K562 (cell line): ENCODE data around the gene PYY. TPM values are rescaled to one million over a fixed set of nuclear protein-coding genes. Genes with fewer than 3 reads are reported as not detected.

Experiments
- MAZ ChIP-seq, 2 experiments: fragments of 450-650 bp in 1 of 2; sonication (generic) in 1 of 2; formaldehyde crosslinking; IDR thresholded peaks in 1 of 2; conservative IDR thresholded peaks in 1 of 2; 2 replicates each; pipeline versions ENCODE4 v1.4.0 to v1.5.0; 2020; ENCODE audit warnings: mild to moderate bottlenecking in 1 of 2, missing genetic modification reagents in 1 of 2
- MEIS2 ChIP-seq: fragments of 450-650 bp; IDR thresholded peaks from 2 replicates; pipeline ENCODE4 v1.6.1; 2014; ENCODE audit warnings: mild to moderate bottlenecking; ENCODE audit not compliant: partially characterized antibody
- NRF1 ChIP-seq, 2 experiments: fragments of 450-650 bp; IDR thresholded peaks in 1 of 2; conservative IDR thresholded peaks in 1 of 2; 2 replicates each; pipeline ENCODE4 v1.6.1; 2014; ENCODE audit warnings: mild to moderate bottlenecking in 2 of 2
- POLR2B ChIP-seq: fragments of 450-650 bp; IDR thresholded peaks from 2 replicates; pipeline ENCODE4 v1.6.1; 2018; ENCODE audit warnings: low read depth; ENCODE audit not compliant: partially characterized antibody
- ZBTB7A ChIP-seq: IDR thresholded peaks from 2 replicates; pipeline ENCODE4 v1.6.1; 2011; ENCODE audit warnings: low read depth, mild to moderate bottlenecking, low read length, moderate library complexity, borderline replicate concordance; ENCODE audit not compliant: control insufficient read depth
- ZNF445 ChIP-seq: fragments of 250-450 bp; sonication (Bioruptor Pico); IDR thresholded peaks from 2 replicates; pipeline ENCODE4 v1.4.0; 2020; ENCODE audit warnings: low read depth, mild to moderate bottlenecking, moderate library complexity
- polyA plus RNA-seq, 8 experiments: library from polyadenylated mRNA; depleted of rRNA in 4 of 8; stranded (reverse) in 5 of 8; unstranded in 3 of 8; fragments of >200 nt; fragmentation: Nextera tagmentation in 2 of 8; fragmentation: Illumina TruSeq in 1 of 8; extraction: Ambion mirVana in 2 of 8; extraction: Trizol in 1 of 8; gene quantifications; 2 replicates each; pipeline versions ENCODE4 v1.2.1 to v1.2.3, GENCODE V29; 2011 to 2014; ENCODE audit warnings: inconsistent platforms in 1 of 8, missing spikeins in 1 of 8
- total RNA-seq, 7 experiments: library from RNA; depleted of rRNA in 6 of 7; stranded (reverse); fragments of >200 nt in 6 of 7; fragmentation: Illumina TruSeq in 2 of 7; extraction: Trizol in 2 of 7; gene quantifications; 2 replicates each; pipeline versions ENCODE4 v1.2.1 to v1.2.3, GENCODE V29; 2011 to 2021; ENCODE audit warnings: low replicate concordance in 1 of 7
- TF ChIP-seq, protein P1 (sequence below): fragments of 450-650 bp; IDR thresholded peaks from 2 replicates; pipeline ENCODE4 v1.6.1; 2016; ENCODE audit warnings: mild to moderate bottlenecking, moderate library complexity
- TF ChIP-seq, protein P2 (sequence below): fragments of 450-650 bp; formaldehyde crosslinking; IDR thresholded peaks from 2 replicates; pipeline ENCODE4 v1.4.0; 2022; ENCODE audit warnings: missing genetic modification characterization
- TF ChIP-seq, protein P3 (sequence below): sonication (generic); formaldehyde crosslinking; IDR thresholded peaks from 2 replicates; pipeline ENCODE4 v1.8.0; 2022; ENCODE audit warnings: missing genetic modification reagents, mild to moderate bottlenecking, moderate library complexity, borderline replicate concordance
- TF ChIP-seq, protein P4 (sequence below): fragments of 250-450 bp; sonication (Bioruptor Pico); IDR thresholded peaks from 2 replicates; pipeline ENCODE4 v1.5.1; 2021; ENCODE audit warnings: mild to moderate bottlenecking

The PYY gene
- total and polyA plus RNA-seq, 9 of the 15 experiments (the other 6 are each of a cell fraction or from before 2014, with no cell fraction given): not detected

DNA sequence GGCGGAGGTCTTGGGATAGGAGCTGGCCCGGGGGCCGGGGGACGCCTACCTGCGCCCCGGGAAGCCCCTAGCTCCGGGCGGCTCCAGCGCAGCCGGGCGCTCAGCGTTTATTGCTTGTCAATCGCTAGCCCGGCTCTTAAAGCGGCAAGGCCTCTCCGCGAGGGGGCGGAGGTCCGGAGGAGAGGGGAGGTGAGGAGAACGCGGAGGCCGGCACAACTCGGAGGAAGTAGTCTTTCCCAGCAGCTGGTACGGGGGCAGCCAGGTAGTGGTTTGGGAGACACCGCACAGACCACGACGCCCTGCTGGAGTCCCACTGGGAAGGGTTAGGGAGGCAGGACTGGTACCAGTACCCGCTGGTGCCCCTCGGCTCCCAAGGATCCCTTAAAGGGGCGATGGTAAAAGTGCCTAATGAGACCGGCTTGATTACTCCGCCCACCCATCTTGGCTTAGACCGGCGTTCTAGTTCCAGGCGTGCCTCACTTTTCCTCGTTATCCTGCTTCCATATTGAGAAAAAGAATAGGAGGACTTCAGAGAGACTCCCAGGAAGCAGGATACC lies 46.2 kb downstream of the PYY start, which contains the start of gene MPP2 (continued):
- TF ChIP-seq, protein P1, sequence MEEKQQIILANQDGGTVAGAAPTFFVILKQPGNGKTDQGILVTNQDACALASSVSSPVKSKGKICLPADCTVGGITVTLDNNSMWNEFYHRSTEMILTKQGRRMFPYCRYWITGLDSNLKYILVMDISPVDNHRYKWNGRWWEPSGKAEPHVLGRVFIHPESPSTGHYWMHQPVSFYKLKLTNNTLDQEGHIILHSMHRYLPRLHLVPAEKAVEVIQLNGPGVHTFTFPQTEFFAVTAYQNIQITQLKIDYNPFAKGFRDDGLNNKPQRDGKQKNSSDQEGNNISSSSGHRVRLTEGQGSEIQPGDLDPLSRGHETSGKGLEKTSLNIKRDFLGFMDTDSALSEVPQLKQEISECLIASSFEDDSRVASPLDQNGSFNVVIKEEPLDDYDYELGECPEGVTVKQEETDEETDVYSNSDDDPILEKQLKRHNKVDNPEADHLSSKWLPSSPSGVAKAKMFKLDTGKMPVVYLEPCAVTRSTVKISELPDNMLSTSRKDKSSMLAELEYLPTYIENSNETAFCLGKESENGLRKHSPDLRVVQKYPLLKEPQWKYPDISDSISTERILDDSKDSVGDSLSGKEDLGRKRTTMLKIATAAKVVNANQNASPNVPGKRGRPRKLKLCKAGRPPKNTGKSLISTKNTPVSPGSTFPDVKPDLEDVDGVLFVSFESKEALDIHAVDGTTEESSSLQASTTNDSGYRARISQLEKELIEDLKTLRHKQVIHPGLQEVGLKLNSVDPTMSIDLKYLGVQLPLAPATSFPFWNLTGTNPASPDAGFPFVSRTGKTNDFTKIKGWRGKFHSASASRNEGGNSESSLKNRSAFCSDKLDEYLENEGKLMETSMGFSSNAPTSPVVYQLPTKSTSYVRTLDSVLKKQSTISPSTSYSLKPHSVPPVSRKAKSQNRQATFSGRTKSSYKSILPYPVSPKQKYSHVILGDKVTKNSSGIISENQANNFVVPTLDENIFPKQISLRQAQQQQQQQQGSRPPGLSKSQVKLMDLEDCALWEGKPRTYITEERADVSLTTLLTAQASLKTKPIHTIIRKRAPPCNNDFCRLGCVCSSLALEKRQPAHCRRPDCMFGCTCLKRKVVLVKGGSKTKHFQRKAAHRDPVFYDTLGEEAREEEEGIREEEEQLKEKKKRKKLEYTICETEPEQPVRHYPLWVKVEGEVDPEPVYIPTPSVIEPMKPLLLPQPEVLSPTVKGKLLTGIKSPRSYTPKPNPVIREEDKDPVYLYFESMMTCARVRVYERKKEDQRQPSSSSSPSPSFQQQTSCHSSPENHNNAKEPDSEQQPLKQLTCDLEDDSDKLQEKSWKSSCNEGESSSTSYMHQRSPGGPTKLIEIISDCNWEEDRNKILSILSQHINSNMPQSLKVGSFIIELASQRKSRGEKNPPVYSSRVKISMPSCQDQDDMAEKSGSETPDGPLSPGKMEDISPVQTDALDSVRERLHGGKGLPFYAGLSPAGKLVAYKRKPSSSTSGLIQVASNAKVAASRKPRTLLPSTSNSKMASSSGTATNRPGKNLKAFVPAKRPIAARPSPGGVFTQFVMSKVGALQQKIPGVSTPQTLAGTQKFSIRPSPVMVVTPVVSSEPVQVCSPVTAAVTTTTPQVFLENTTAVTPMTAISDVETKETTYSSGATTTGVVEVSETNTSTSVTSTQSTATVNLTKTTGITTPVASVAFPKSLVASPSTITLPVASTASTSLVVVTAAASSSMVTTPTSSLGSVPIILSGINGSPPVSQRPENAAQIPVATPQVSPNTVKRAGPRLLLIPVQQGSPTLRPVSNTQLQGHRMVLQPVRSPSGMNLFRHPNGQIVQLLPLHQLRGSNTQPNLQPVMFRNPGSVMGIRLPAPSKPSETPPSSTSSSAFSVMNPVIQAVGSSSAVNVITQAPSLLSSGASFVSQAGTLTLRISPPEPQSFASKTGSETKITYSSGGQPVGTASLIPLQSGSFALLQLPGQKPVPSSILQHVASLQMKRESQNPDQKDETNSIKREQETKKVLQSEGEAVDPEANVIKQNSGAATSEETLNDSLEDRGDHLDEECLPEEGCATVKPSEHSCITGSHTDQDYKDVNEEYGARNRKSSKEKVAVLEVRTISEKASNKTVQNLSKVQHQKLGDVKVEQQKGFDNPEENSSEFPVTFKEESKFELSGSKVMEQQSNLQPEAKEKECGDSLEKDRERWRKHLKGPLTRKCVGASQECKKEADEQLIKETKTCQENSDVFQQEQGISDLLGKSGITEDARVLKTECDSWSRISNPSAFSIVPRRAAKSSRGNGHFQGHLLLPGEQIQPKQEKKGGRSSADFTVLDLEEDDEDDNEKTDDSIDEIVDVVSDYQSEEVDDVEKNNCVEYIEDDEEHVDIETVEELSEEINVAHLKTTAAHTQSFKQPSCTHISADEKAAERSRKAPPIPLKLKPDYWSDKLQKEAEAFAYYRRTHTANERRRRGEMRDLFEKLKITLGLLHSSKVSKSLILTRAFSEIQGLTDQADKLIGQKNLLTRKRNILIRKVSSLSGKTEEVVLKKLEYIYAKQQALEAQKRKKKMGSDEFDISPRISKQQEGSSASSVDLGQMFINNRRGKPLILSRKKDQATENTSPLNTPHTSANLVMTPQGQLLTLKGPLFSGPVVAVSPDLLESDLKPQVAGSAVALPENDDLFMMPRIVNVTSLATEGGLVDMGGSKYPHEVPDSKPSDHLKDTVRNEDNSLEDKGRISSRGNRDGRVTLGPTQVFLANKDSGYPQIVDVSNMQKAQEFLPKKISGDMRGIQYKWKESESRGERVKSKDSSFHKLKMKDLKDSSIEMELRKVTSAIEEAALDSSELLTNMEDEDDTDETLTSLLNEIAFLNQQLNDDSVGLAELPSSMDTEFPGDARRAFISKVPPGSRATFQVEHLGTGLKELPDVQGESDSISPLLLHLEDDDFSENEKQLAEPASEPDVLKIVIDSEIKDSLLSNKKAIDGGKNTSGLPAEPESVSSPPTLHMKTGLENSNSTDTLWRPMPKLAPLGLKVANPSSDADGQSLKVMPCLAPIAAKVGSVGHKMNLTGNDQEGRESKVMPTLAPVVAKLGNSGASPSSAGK: peak; percentile 43; the same call in 1 of the 2 replicates
- TF ChIP-seq MEIS2: peak; percentile 44
- 0 out of 4 replicates have a peak, but pooled peaks of 1 of the 2 experiments have one; percentile 19 for TF ChIP-seq NRF1 (conservative IDR thresholded peaks at IDR 0.05 in 1 of 2, IDR thresholded peaks at IDR 0.05 in 1 of 2)
- no peak for TF ChIP-seq ZNF445 (CRISPR knock-in tag)
- TF ChIP-seq, protein P2, sequence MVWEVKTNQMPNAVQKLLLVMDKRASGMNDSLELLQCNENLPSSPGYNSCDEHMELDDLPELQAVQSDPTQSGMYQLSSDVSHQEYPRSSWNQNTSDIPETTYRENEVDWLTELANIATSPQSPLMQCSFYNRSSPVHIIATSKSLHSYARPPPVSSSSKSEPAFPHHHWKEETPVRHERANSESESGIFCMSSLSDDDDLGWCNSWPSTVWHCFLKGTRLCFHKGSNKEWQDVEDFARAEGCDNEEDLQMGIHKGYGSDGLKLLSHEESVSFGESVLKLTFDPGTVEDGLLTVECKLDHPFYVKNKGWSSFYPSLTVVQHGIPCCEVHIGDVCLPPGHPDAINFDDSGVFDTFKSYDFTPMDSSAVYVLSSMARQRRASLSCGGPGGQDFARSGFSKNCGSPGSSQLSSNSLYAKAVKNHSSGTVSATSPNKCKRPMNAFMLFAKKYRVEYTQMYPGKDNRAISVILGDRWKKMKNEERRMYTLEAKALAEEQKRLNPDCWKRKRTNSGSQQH (CRISPR knock-in tag): no peak
- TF ChIP-seq, protein P3, sequence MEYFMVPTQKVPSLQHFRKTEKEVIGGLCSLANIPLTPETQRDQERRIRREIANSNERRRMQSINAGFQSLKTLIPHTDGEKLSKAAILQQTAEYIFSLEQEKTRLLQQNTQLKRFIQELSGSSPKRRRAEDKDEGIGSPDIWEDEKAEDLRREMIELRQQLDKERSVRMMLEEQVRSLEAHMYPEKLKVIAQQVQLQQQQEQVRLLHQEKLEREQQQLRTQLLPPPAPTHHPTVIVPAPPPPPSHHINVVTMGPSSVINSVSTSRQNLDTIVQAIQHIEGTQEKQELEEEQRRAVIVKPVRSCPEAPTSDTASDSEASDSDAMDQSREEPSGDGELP: peak; percentile 33; the same call in 1 of the 2 replicates
- no peak for TF ChIP-seq POLR2B
- TF ChIP-seq MAZ (CRISPR knock-in tag; conservative IDR thresholded peaks at IDR 0.05 in 1 of 2, IDR thresholded peaks at IDR 0.05 in 1 of 2): 0 out of 4 replicates have a peak, but pooled peaks of 1 of the 2 experiments have one; percentile 47
- peak; percentile 43; the same call in 1 of the 2 replicates for TF ChIP-seq ZBTB7A
- TF ChIP-seq, protein P4, sequence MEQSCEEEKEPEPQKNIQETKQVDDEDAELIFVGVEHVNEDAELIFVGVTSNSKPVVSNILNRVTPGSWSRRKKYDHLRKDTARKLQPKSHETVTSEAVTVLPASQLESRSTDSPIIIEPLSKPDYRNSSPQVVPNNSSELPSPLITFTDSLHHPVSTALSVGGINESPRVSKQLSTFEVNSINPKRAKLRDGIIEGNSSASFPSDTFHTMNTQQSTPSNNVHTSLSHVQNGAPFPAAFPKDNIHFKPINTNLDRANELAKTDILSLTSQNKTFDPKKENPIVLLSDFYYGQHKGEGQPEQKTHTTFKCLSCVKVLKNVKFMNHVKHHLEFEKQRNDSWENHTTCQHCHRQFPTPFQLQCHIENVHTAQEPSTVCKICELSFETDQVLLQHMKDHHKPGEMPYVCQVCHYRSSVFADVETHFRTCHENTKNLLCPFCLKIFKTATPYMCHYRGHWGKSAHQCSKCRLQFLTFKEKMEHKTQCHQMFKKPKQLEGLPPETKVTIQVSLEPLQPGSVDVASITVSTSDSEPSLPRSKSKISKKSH: no peak
